K562 (cell line): ENCODE data around the gene DPYSL3.

Experiments
- ELF2 ChIP-seq: fragments of 250-450 bp; sonication (Bioruptor Pico); IDR thresholded peaks from 2 replicates; pipeline ENCODE4 v1.5.0; 2021; ENCODE audit warnings: mild to moderate bottlenecking
- EZH2 ChIP-seq: IDR thresholded peaks from 2 replicates; pipeline ENCODE4 v1.6.1; 2012; ENCODE audit warnings: low read depth, mild to moderate bottlenecking, inconsistent platforms, low read length, borderline replicate concordance
- FOXJ3 ChIP-seq: sonication (generic); formaldehyde crosslinking; IDR thresholded peaks from 2 replicates; pipeline ENCODE4 v1.4.0; 2020; ENCODE audit warnings: mild to moderate bottlenecking, missing genetic modification reagents
- JUNB ChIP-seq: fragments of 450-650 bp; formaldehyde crosslinking; conservative IDR thresholded peaks from 2 replicates; pipeline ENCODE4 v1.4.0; 2020; ENCODE audit warnings: mild to moderate bottlenecking
- KLF16 ChIP-seq: IDR thresholded peaks from 2 replicates; pipeline ENCODE4 v1.6.1; 2016; ENCODE audit warnings: antibody characterized with exemption
- MYC ChIP-seq, 2 experiments: fragments of 250-450 bp in 1 of 2; sonication (Bioruptor Pico) in 1 of 2; IDR thresholded peaks; 2 replicates each; pipeline versions ENCODE4 v1.5.1 to v1.6.1; 2012 to 2021; ENCODE audit warnings: low read depth in 2 of 2, borderline replicate concordance in 1 of 2, improper control_type of control experiment in 1 of 2, low read length in 1 of 2, mild to moderate bottlenecking in 1 of 2, moderate library complexity in 1 of 2
- POLR2A ChIP-seq: fragments of 450-650 bp; conservative IDR thresholded peaks from 2 replicates; pipeline ENCODE4 v1.6.1; 2016
- ZNF175 ChIP-seq: fragments of 200-800 bp; sonication (Bioruptor generic); IDR thresholded peaks from 2 replicates; pipeline ENCODE4 v1.6.1; 2016; ENCODE audit warnings: low read depth, mild to moderate bottlenecking, missing genetic modification characterization, missing compliant biosample characterization
- TF ChIP-seq, protein P1 (sequence below): sonication (generic); formaldehyde crosslinking; IDR thresholded peaks from 2 replicates; pipeline ENCODE4 v1.8.0; 2023; ENCODE audit warnings: mild to moderate bottlenecking, missing genetic modification reagents
- TF ChIP-seq, protein P2 (sequence below): fragments of 250-450 bp; sonication (Bioruptor Pico); IDR thresholded peaks from 2 replicates; pipeline ENCODE4 v1.5.0; 2021
- TF ChIP-seq, protein P3 (sequence below): sonication (generic); formaldehyde crosslinking; IDR thresholded peaks from 2 replicates; pipeline ENCODE4 v1.8.0; 2022; ENCODE audit warnings: mild to moderate bottlenecking, low read depth, missing genetic modification reagents
- TF ChIP-seq, protein P4 (sequence below), 3 experiments: IDR thresholded peaks in 2 of 3; conservative IDR thresholded peaks in 1 of 3; 2 replicates each; pipeline ENCODE4 v1.5.1; 2011 to 2012; ENCODE audit warnings: low read length in 3 of 3, mild to moderate bottlenecking in 3 of 3, control low read depth in 2 of 3, improper control_type of control experiment in 1 of 3, inconsistent platforms in 1 of 3, low read depth in 1 of 3, mixed read lengths in 1 of 3, moderate library complexity in 1 of 3; ENCODE audit not compliant: insufficient read depth in 2 of 3

DNA sequence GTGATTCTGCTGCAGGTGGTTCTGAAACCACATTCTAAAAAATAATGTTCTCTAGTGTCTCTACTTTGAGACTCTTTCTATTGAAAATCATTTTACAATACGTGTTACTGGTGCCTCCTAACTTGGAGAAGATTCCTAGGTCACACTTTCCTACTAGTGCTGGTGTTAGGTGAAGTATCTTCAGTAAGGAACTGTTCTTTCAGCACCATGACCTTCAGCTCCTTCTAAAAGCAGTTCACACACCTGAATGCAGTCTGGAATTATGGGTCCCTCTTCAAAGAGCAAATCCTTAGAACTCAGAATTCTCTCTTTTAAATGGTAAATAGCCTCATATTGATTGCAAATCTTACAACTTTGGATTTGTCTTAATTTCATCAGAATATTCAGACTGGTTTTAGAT, 10.6 kb upstream of the DPYSL3 start:
- TF ChIP-seq, protein P1, sequence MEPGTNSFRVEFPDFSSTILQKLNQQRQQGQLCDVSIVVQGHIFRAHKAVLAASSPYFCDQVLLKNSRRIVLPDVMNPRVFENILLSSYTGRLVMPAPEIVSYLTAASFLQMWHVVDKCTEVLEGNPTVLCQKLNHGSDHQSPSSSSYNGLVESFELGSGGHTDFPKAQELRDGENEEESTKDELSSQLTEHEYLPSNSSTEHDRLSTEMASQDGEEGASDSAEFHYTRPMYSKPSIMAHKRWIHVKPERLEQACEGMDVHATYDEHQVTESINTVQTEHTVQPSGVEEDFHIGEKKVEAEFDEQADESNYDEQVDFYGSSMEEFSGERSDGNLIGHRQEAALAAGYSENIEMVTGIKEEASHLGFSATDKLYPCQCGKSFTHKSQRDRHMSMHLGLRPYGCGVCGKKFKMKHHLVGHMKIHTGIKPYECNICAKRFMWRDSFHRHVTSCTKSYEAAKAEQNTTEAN (CRISPR knock-in tag) = no peak
- TF ChIP-seq, protein P2, sequence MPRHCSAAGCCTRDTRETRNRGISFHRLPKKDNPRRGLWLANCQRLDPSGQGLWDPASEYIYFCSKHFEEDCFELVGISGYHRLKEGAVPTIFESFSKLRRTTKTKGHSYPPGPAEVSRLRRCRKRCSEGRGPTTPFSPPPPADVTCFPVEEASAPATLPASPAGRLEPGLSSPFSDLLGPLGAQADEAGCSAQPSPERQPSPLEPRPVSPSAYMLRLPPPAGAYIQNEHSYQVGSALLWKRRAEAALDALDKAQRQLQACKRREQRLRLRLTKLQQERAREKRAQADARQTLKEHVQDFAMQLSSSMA (CRISPR knock-in tag) = no peak
- TF ChIP-seq MYC (IDR thresholded peaks at IDR 0.05; ENCODE audit: low read depth, low read length) (no peak), MYC (CRISPR knock-in tag; IDR thresholded peaks at IDR 0.05; ENCODE audit: borderline replicate concordance, low read depth) (no peak), EZH2 (no peak), POLR2A (no peak), FOXJ3 (CRISPR knock-in tag) (no peak), KLF16 (no peak), JUNB (CRISPR knock-in tag) (no peak), ZNF175 (no peak), ELF2 (CRISPR knock-in tag) (no peak)
- TF ChIP-seq, protein P3, sequence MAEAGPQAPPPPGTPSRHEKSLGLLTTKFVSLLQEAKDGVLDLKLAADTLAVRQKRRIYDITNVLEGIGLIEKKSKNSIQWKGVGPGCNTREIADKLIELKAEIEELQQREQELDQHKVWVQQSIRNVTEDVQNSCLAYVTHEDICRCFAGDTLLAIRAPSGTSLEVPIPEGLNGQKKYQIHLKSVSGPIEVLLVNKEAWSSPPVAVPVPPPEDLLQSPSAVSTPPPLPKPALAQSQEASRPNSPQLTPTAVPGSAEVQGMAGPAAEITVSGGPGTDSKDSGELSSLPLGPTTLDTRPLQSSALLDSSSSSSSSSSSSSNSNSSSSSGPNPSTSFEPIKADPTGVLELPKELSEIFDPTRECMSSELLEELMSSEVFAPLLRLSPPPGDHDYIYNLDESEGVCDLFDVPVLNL (CRISPR knock-in tag) = no peak
- TF ChIP-seq, protein P4, sequence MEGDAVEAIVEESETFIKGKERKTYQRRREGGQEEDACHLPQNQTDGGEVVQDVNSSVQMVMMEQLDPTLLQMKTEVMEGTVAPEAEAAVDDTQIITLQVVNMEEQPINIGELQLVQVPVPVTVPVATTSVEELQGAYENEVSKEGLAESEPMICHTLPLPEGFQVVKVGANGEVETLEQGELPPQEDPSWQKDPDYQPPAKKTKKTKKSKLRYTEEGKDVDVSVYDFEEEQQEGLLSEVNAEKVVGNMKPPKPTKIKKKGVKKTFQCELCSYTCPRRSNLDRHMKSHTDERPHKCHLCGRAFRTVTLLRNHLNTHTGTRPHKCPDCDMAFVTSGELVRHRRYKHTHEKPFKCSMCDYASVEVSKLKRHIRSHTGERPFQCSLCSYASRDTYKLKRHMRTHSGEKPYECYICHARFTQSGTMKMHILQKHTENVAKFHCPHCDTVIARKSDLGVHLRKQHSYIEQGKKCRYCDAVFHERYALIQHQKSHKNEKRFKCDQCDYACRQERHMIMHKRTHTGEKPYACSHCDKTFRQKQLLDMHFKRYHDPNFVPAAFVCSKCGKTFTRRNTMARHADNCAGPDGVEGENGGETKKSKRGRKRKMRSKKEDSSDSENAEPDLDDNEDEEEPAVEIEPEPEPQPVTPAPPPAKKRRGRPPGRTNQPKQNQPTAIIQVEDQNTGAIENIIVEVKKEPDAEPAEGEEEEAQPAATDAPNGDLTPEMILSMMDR (IDR thresholded peaks at IDR 0.05 in 2 of 3, conservative IDR thresholded peaks at IDR 0.05 in 1 of 3; ENCODE audit: insufficient read depth in 2 of 3, low read depth in 1 of 3, low read length in 3 of 3) = no peak
